Mesenchymal stem cell (in vitro differentiated cells and primary cell): ENCODE results near the gene WDR90.

Experiments used
- DNase-seq: peaks from one replicate; pipeline ENCODE4 v3.0.0-alpha.2; 2013
- H2AFZ ChIP-seq: one replicate; pipeline ENCODE4 v1.6.1; 2013; ENCODE audit warnings: low read depth, mild to moderate bottlenecking, control low read depth, inconsistent platforms, low read length, moderate library complexity
- H2AK5ac ChIP-seq: 2 replicates; pipeline ENCODE4 v1.6.1; 2013; ENCODE audit warnings: low read length, moderate library complexity, mild to moderate bottlenecking, inconsistent platforms; ENCODE audit not compliant: severe bottlenecking
- H2BK120ac ChIP-seq: one replicate; pipeline ENCODE4 v1.6.1; 2013; ENCODE audit warnings: low read depth, mild to moderate bottlenecking, inconsistent platforms, low read length, moderate library complexity
- H2BK12ac ChIP-seq, 2 experiments: one replicate each; pipeline ENCODE4 v1.6.1; 2013; ENCODE audit warnings: inconsistent platforms in 2 of 2, low read length in 2 of 2, mild to moderate bottlenecking in 2 of 2, moderate library complexity in 2 of 2, control low read depth in 1 of 2
- H2BK15ac ChIP-seq: one replicate; pipeline ENCODE4 v1.6.1; 2013; ENCODE audit warnings: mild to moderate bottlenecking, low read depth, inconsistent platforms; ENCODE audit not compliant: poor library complexity, severe bottlenecking
- H2BK5ac ChIP-seq: 2 replicates; pipeline ENCODE4 v1.6.1; 2013; ENCODE audit warnings: low read depth, mild to moderate bottlenecking, low read length, control low read depth, inconsistent platforms; ENCODE audit not compliant: poor library complexity, severe bottlenecking
- H3K14ac ChIP-seq, 2 experiments: one replicate each; pipeline ENCODE4 v1.6.1; 2013; ENCODE audit warnings: inconsistent platforms in 2 of 2, low read length in 2 of 2, control low read depth in 1 of 2, mild to moderate bottlenecking in 1 of 2, moderate library complexity in 1 of 2
- H3K18ac ChIP-seq, 2 experiments: one replicate each; pipeline ENCODE4 v1.6.1; 2013; ENCODE audit warnings: inconsistent platforms in 2 of 2, low read length in 2 of 2, control low read depth in 1 of 2, low read depth in 1 of 2, mild to moderate bottlenecking in 1 of 2
- H3K23ac ChIP-seq, 2 experiments: one replicate each; pipeline ENCODE4 v1.6.1; 2013; ENCODE audit warnings: inconsistent platforms in 2 of 2, low read length in 2 of 2, mild to moderate bottlenecking in 2 of 2, moderate library complexity in 2 of 2, control low read depth in 1 of 2
- H3K27ac ChIP-seq: 2 replicates; pipeline ENCODE4 v1.5.1; 2013; ENCODE audit warnings: mild to moderate bottlenecking, moderate library complexity, low read length, control low read depth, inconsistent platforms; ENCODE audit not compliant: poor library complexity, severe bottlenecking
- H3K27me3 ChIP-seq, 2 experiments: 2 replicates each; pipeline versions ENCODE4 v1.6.1 to v1.7.0; 2013; ENCODE audit warnings: low read length in 2 of 2, mild to moderate bottlenecking in 2 of 2, moderate library complexity in 2 of 2, control low read depth in 1 of 2, inconsistent platforms in 1 of 2; ENCODE audit not compliant: control insufficient read depth in 1 of 2, insufficient read depth in 1 of 2
- H3K36me3 ChIP-seq, 2 experiments: 2 replicates each; pipeline versions ENCODE4 v1.6.1 to v1.7.0; 2013; ENCODE audit warnings: low read length in 2 of 2, control low read depth in 1 of 2, inconsistent platforms in 1 of 2, low read depth in 1 of 2, mild to moderate bottlenecking in 1 of 2; ENCODE audit not compliant: insufficient read depth in 2 of 2, control insufficient read depth in 1 of 2
- H3K4ac ChIP-seq, 2 experiments: one replicate each; pipeline ENCODE4 v1.6.1; 2013; ENCODE audit warnings: inconsistent platforms in 2 of 2, low read length in 2 of 2, mild to moderate bottlenecking in 2 of 2, moderate library complexity in 2 of 2, control low read depth in 1 of 2, low read depth in 1 of 2
- H3K4me1 ChIP-seq: 2 replicates; pipeline ENCODE4 v1.6.1; 2013; ENCODE audit warnings: low read depth, low read length, control low read depth; ENCODE audit not compliant: control insufficient read depth, insufficient read depth
- H3K4me2 ChIP-seq: 2 replicates; pipeline ENCODE4 v1.6.1; 2013; ENCODE audit warnings: low read length, mild to moderate bottlenecking, inconsistent platforms; ENCODE audit not compliant: poor library complexity, severe bottlenecking
- H3K4me3 ChIP-seq, 2 experiments: 2 replicates each; pipeline versions ENCODE4 v1.5.1 to v1.7.0; 2013; ENCODE audit warnings: low read length in 2 of 2, mild to moderate bottlenecking in 2 of 2, control low read depth in 1 of 2, low read depth in 1 of 2; ENCODE audit not compliant: insufficient read depth in 1 of 2
- H3K79me1 ChIP-seq: replicated peaks from 2 replicates; pipeline ENCODE4 v1.6.1; 2013; ENCODE audit warnings: mild to moderate bottlenecking, control low read depth, low read length, inconsistent platforms; ENCODE audit not compliant: poor library complexity, severe bottlenecking
- H3K9ac ChIP-seq: 2 replicates; pipeline ENCODE4 v1.7.0; 2013; ENCODE audit warnings: mild to moderate bottlenecking, low read length, moderate library complexity
- H3K9me3 ChIP-seq: 2 replicates; pipeline ENCODE4 v1.7.0; 2013; ENCODE audit warnings: mild to moderate bottlenecking, low read length; ENCODE audit not compliant: control insufficient read depth
- H4K8ac ChIP-seq: one replicate; pipeline ENCODE4 v1.6.1; 2013; ENCODE audit warnings: inconsistent platforms, mild to moderate bottlenecking, low read length, moderate library complexity
- H4K91ac ChIP-seq: one replicate; pipeline ENCODE4 v1.6.1; 2013; ENCODE audit warnings: mild to moderate bottlenecking, low read length, inconsistent platforms
- WGBS: methylation state at CpG from one replicate; pipeline ENCODE4 v1.1.7; 2013; ENCODE audit warnings: mixed read lengths; 5-methylcytosine and 5-hydroxymethylcytosine counted together

The WDR90 gene

GRCh38 chr16:632486-633335 lies 16.5 kb upstream of the WDR90 start:
- 96% methylated on average over 66 of the region's 67 CpGs for WGBS
- no peak overlapping the region for H3K4ac ChIP-seq
- no peak overlapping the region for H3K4me2 ChIP-seq
- no peak overlapping the region for H3K4me3 ChIP-seq
- H4K8ac ChIP-seq: no peak overlapping the region
- H3K9ac ChIP-seq: no peak overlapping the region
- H3K9me3 ChIP-seq: no peaks in the 10 kb centered on the region
- no peak overlapping the region for H2AFZ ChIP-seq
- H2BK5ac ChIP-seq: no peak overlapping the region
- H2BK15ac ChIP-seq: no peak overlapping the region
- H3K27me3 ChIP-seq: no peaks in the 10 kb centered on the region
- H2BK120ac ChIP-seq: no peak overlapping the region
- no peak overlapping the region for H3K23ac ChIP-seq
- H3K36me3 ChIP-seq: peaks cover 8 to 51% of the 10 kb centered on the region in 2 experiments
- peaks cover 19% of the 10 kb centered on the region for H3K79me1 ChIP-seq
- H4K91ac ChIP-seq: peak overlapping the region; percentile 45
- H3K4me1 ChIP-seq: peaks cover 56% of the 10 kb centered on the region
- no peak overlapping the region for H2BK12ac ChIP-seq
- H2AK5ac ChIP-seq: no peak overlapping the region
- H3K27ac ChIP-seq: no peak overlapping the region
- H3K14ac ChIP-seq: no peak overlapping the region
- DNase-seq: no peak
- H3K18ac ChIP-seq: no peak overlapping the region

- Histone ChIP-seq H4K8ac (peak overlapping the region; percentile 27), H3K27me3 (no peaks in the 10 kb centered on the region), H2BK120ac (no peak overlapping the region), H2AFZ (no peak overlapping the region), H2BK15ac (no peak overlapping the region), H2BK12ac (no peak overlapping the region), H3K4me1 (peaks cover 56% of the 10 kb centered on the region), H3K4me3 (peak overlapping the region in 1 of 2 experiments; percentile 2), H3K18ac (no peak overlapping the region), H2BK5ac (no peak overlapping the region), H2AK5ac (no peak overlapping the region), H4K91ac (no peak overlapping the region), H3K9ac (no peak overlapping the region), H3K9me3 (no peaks in the 10 kb centered on the region), H3K23ac (no peak overlapping the region), H3K79me1 (peaks cover 19% of the 10 kb centered on the region), H3K4me2 (no peak overlapping the region), H3K14ac (no peak overlapping the region), H3K36me3 (peaks cover 3 to 43% of the 10 kb centered on the region in 2 experiments), H3K4ac (no peak overlapping the region), H3K27ac (no peak overlapping the region)
- WGBS: 98% methylated on average over 74 of the region's 74 CpGs
- DNase-seq: no peak
Observed at GRCh38 chr16:633336-634050, 15.7 kb upstream of the WDR90 start.

- no peak overlapping the region for H3K4ac ChIP-seq
- no peak overlapping the region for H3K4me2 ChIP-seq
- H3K79me1 ChIP-seq: peaks cover 19% of the 10 kb centered on the region
- peaks cover 3 to 36% of the 10 kb centered on the region in 2 experiments for H3K36me3 ChIP-seq
- H3K9me3 ChIP-seq: no peaks in the 10 kb centered on the region
- no peak overlapping the region for H3K23ac ChIP-seq
- H4K91ac ChIP-seq: no peak overlapping the region
- no peak overlapping the region for H2AK5ac ChIP-seq
- H2BK15ac ChIP-seq: no peak overlapping the region
- H3K27ac ChIP-seq: no peak overlapping the region
- no peak overlapping the region for H3K14ac ChIP-seq
- DNase-seq: no peak
- WGBS: 91% methylated on average over 19 of the region's 22 CpGs
- H2BK120ac ChIP-seq: no peak overlapping the region
- no peaks in the 10 kb centered on the region for H3K27me3 ChIP-seq
- H2BK12ac ChIP-seq: no peak overlapping the region
- H2AFZ ChIP-seq: no peak overlapping the region
- no peak overlapping the region for H3K4me3 ChIP-seq
- H3K18ac ChIP-seq: no peak overlapping the region
- peaks cover 51% of the 10 kb centered on the region for H3K4me1 ChIP-seq
- H2BK5ac ChIP-seq: no peak overlapping the region
- no peak overlapping the region for H4K8ac ChIP-seq
- H3K9ac ChIP-seq: no peak overlapping the region
Observed at GRCh38 chr16:634051-634670, 15.0 kb upstream of the WDR90 start.

GRCh38 chr16:634996-635395 lies 14.2 kb upstream of the WDR90 start:
- H4K91ac ChIP-seq: peak overlapping the region; percentile 39

More at GRCh38 chr16:634996-635395, 14.2 kb upstream of the WDR90 start:
- 91% methylated on average over 7 of the region's 7 CpGs for WGBS
- no peak overlapping the region for H3K23ac ChIP-seq
- peak overlapping the region; percentile 8 for H4K8ac ChIP-seq
- no peak overlapping the region for H2AFZ ChIP-seq
- H2BK120ac ChIP-seq: no peak overlapping the region
- no peak overlapping the region for H2AK5ac ChIP-seq
- H3K4me2 ChIP-seq: no peak overlapping the region
- H3K9me3 ChIP-seq: no peaks in the 10 kb centered on the region
- H3K18ac ChIP-seq: no peak overlapping the region
- H3K4me3 ChIP-seq: peak overlapping the region in 1 of 2 experiments; percentile 81
- H2BK12ac ChIP-seq: no peak overlapping the region
- no peak overlapping the region for H2BK15ac ChIP-seq
- H2BK5ac ChIP-seq: no peak overlapping the region
- no peak overlapping the region for H3K14ac ChIP-seq
- no peak for DNase-seq
- peaks cover 43% of the 10 kb centered on the region for H3K4me1 ChIP-seq
- H3K36me3 ChIP-seq: peaks cover 3 to 33% of the 10 kb centered on the region in 2 experiments
- H3K79me1 ChIP-seq: peaks cover 19% of the 10 kb centered on the region
- no peak overlapping the region for H3K27ac ChIP-seq
- H3K27me3 ChIP-seq: no peaks in the 10 kb centered on the region
- H3K9ac ChIP-seq: peak overlapping the region; percentile 91
- H3K4ac ChIP-seq: no peak overlapping the region
